Prostate gland (tissue), 2 donors: ENCODE measurements around the gene TFF1. TPM values are rescaled to one million over a fixed set of nuclear protein-coding genes. Genes with fewer than 3 reads are reported as not detected.

Source experiments
- DNase-seq: peaks from one replicate; pipeline ENCODE4 v3.0.0-alpha.2; 2019; ENCODE audit warnings: low spot score
- H3K27ac ChIP-seq, 2 donors: fragments of 200-600 bp; sonication (generic); 2 replicates each; pipeline ENCODE4 v1.5.1; 2017 to 2019
- H3K27me3 ChIP-seq: fragments of 200-600 bp; sonication (generic); replicated peaks from 2 replicates; pipeline ENCODE4 v1.5.1; 2019; ENCODE audit not compliant: insufficient read depth
- H3K36me3 ChIP-seq, 2 donors: fragments of 200-600 bp; sonication (generic); 1 replicate in 1 of 2; 2 replicates in 1 of 2; pipeline versions ENCODE4 v1.5.1 to v1.8.1; 2017 to 2019
- H3K4me1 ChIP-seq: fragments of 200-600 bp; sonication (generic); replicated peaks from 2 replicates; pipeline ENCODE4 v1.5.1; 2019
- H3K4me3 ChIP-seq, 2 donors: fragments of 200-600 bp; sonication (generic); 2 replicates each; pipeline ENCODE4 v1.5.1; 2017 to 2019
- H3K9me3 ChIP-seq: fragments of 200-600 bp; sonication (generic); 2 replicates; pipeline ENCODE4 v1.5.1; 2017
- POLR2A ChIP-seq: fragments of 450-650 bp; IDR thresholded peaks from one replicate; pipeline ENCODE4 v1.6.1; 2016; ENCODE audit warnings: antibody characterized with exemption, mild to moderate bottlenecking
- POLR2AphosphoS5 ChIP-seq: sonication (generic); formaldehyde crosslinking; IDR thresholded peaks from one replicate; pipeline ENCODE4 v1.6.1; 2017; ENCODE audit warnings: antibody characterized with exemption
- WGBS: methylation state at CpG from one replicate; pipeline ENCODE4 v1.1.5; 2018; 5-methylcytosine and 5-hydroxymethylcytosine counted together
- intact Hi-C: fragments of 100-400 bp; cut with DNase I; formaldehyde crosslinking; loops from one replicate; pipeline ENCODE4 v1.14.2; 2022
- total RNA-seq, 2 donors: library from RNA; depleted of rRNA; stranded (reverse); fragments of >200 nt; gene quantifications; one replicate each; pipeline ENCODE4 v1.1.0, GENCODE V29; 2016
- TF ChIP-seq, protein P1 (sequence below), 4 experiments: fragments of 200-600 bp in 2 of 4; fragments of 450-650 bp in 2 of 4; sonication (generic) in 2 of 4; IDR thresholded peaks; 1 replicate in 3 of 4; 2 replicates in 1 of 4; pipeline ENCODE4 v1.5.1; 2016 to 2019; ENCODE audit warnings: antibody characterized with exemption in 4 of 4, mild to moderate bottlenecking in 2 of 4, moderate library complexity in 2 of 4

The TFF1 gene
- total RNA-seq, 2 donors from 2014 or later, result 4.7 to 16.2 TPM

GRCh38 chr21:42360317-42360716 is 6.0 kb downstream of the TFF1 start:
- intact Hi-C loops, result no loop called here

DNA sequence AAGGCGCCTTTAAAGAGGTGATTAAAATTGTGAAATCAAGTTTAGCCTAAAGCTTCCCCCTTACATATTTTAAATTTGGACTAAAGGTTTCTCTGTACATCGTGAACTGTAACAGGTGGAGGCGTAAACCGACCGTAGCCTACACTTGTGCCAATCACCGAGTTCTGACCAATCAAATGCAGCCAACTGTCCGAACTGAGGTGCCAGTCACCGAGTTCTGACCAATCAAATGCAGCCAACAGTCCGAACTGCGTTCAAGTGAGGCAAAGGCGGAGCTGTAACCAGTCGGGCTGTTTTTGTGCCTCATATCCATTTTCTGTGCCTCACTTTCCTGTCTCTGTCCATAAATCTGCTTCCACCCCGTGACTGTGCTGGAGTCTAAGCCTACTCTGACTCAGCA is 7.4 kb downstream of the TFF1 start:
- Histone ChIP-seq H3K4me1 (no peaks in the 10 kb centered on the region), H3K9me3 (no peaks in the 10 kb centered on the region), H3K36me3 (no peaks in the 10 kb centered on the region), H3K27ac (no peak overlapping the region), H3K27me3 (no peaks in the 10 kb centered on the region), H3K4me3 (no peak overlapping the region)
- 90% methylated on average over 13 of the region's 13 CpGs for WGBS
- intact Hi-C loops, result no loop called here
- no peak for DNase-seq
- TF ChIP-seq POLR2A (no peak), POLR2AphosphoS5 (no peak)
- TF ChIP-seq, protein P1, sequence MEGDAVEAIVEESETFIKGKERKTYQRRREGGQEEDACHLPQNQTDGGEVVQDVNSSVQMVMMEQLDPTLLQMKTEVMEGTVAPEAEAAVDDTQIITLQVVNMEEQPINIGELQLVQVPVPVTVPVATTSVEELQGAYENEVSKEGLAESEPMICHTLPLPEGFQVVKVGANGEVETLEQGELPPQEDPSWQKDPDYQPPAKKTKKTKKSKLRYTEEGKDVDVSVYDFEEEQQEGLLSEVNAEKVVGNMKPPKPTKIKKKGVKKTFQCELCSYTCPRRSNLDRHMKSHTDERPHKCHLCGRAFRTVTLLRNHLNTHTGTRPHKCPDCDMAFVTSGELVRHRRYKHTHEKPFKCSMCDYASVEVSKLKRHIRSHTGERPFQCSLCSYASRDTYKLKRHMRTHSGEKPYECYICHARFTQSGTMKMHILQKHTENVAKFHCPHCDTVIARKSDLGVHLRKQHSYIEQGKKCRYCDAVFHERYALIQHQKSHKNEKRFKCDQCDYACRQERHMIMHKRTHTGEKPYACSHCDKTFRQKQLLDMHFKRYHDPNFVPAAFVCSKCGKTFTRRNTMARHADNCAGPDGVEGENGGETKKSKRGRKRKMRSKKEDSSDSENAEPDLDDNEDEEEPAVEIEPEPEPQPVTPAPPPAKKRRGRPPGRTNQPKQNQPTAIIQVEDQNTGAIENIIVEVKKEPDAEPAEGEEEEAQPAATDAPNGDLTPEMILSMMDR (IDR thresholded peaks at IDR 0.05), result no peak

More at GRCh38 chr21:42360317-42360716, 6.0 kb downstream of the TFF1 start:
- Histone ChIP-seq H3K9me3 (no peaks in the 10 kb centered on the region), H3K27me3 (no peaks in the 10 kb centered on the region), H3K4me3 (no peak overlapping the region), H3K4me1 (no peaks in the 10 kb centered on the region), H3K27ac (no peak overlapping the region), H3K36me3 (no peaks in the 10 kb centered on the region)
- DNase-seq, result no peak
- TF ChIP-seq POLR2A (no peak), POLR2AphosphoS5 (no peak)
- TF ChIP-seq, protein P1 (IDR thresholded peaks at IDR 0.05), result no peak
- WGBS, result 83% methylated on average over 2 of the region's 2 CpGs

DNA sequence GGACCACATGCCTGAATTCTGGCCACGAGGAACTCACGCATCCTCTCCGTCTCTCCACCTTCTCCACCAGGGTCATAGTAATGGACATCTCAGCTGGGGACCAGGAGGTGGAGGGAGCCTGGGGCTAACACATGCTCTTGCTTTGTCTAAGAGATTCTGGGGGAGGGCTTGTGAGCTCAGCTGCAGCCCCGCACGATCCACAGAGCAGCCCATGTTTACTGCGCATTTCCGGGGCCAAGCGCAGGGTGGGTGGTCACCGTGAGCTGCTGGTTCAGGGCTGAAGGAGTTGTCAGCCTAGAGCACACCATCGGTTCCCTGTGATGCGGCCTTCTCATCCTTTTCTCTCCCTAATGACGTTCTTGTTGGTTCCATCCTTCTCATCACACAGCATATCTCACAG is 8.1 kb downstream of the TFF1 start:
- no peak for DNase-seq
- no peak overlapping the region for H3K27ac ChIP-seq
- TF ChIP-seq POLR2AphosphoS5 (no peak), POLR2A (no peak)
- TF ChIP-seq, protein P1 (IDR thresholded peaks at IDR 0.05), result no peak
- intact Hi-C loops, result no loop called here
- 97% methylated on average over 12 of the region's 12 CpGs for WGBS
- H3K27me3 ChIP-seq, result no peaks in the 10 kb centered on the region
- H3K4me3 ChIP-seq, result no peak overlapping the region
- H3K36me3 ChIP-seq, result no peaks in the 10 kb centered on the region
- no peaks in the 10 kb centered on the region for H3K4me1 ChIP-seq
- H3K9me3 ChIP-seq, result no peaks in the 10 kb centered on the region

- intact Hi-C loops, result no loop called here
- H3K4me1 ChIP-seq, result no peaks in the 10 kb centered on the region
- no peaks in the 10 kb centered on the region for H3K36me3 ChIP-seq
- no peak overlapping the region for H3K27ac ChIP-seq
- no peak for DNase-seq
- H3K27me3 ChIP-seq, result no peaks in the 10 kb centered on the region
- TF ChIP-seq, protein P1 (IDR thresholded peaks at IDR 0.05), result no peak
- no peak for TF ChIP-seq POLR2A
- H3K4me3 ChIP-seq, result no peak overlapping the region
- no peaks in the 10 kb centered on the region for H3K9me3 ChIP-seq
- WGBS, result 46% methylated on average over 3 of the region's 3 CpGs
These were observed 9.0 kb downstream of the TFF1 start for GRCh38 chr21:42357307-42357706.

- intact Hi-C loops, result no loop called here
- Histone ChIP-seq H3K27ac (no peak overlapping the region), H3K4me1 (no peaks in the 10 kb centered on the region), H3K27me3 (no peaks in the 10 kb centered on the region), H3K36me3 (no peaks in the 10 kb centered on the region), H3K9me3 (no peaks in the 10 kb centered on the region), H3K4me3 (no peak overlapping the region)
- TF ChIP-seq, protein P1 (IDR thresholded peaks at IDR 0.05), result no peak
- TF ChIP-seq POLR2A (no peak), POLR2AphosphoS5 (no peak)
- 73% methylated on average over 6 of the region's 6 CpGs for WGBS
- DNase-seq, result no peak
These were observed 9.7 kb downstream of the TFF1 start for GRCh38 chr21:42356650-42357049.
